Measurements from ENCODE around the gene DNAJC1. TPM values are rescaled to one million over a fixed set of nuclear protein-coding genes. Genes with fewer than 3 reads are reported as not detected.
"Not testable (repeated sequence)": the region's sequence is repeated elsewhere in the genome, so short reads cannot be mapped to it uniquely, and the experiment has no call there.

DNAJC1 gene
- total RNA-seq, 1 experiment from 2014 or later = 51.6 TPM

- no peak for DNase-seq (ENCODE audit: low read depth)
- in situ Hi-C loops (cut with HindIII; ENCODE audit: low pct_unique_long_range_greater_than_20kb, low sequenced_read_pairs) = no loop called here
These were observed 182.6 kb downstream of the DNAJC1 start for GRCh38 chr10:21820952-21821351.

- in situ Hi-C loops (cut with HindIII; ENCODE audit: low pct_unique_long_range_greater_than_20kb, low sequenced_read_pairs); DNase-seq (ENCODE audit: low read depth): not testable (repeated sequence)
These were observed 185.1 kb downstream of the DNAJC1 start for GRCh38 chr10:21818416-21818815.

GRCh38 chr10:21814866-21815265 lies 188.7 kb downstream of the DNAJC1 start:
- no peak for DNase-seq (ENCODE audit: low read depth)
- in situ Hi-C loops (cut with HindIII; ENCODE audit: low pct_unique_long_range_greater_than_20kb, low sequenced_read_pairs) = no loop called here

- no peak for DNase-seq (ENCODE audit: low read depth)
- in situ Hi-C loops (cut with HindIII; ENCODE audit: low pct_unique_long_range_greater_than_20kb, low sequenced_read_pairs) = no loop called here
These were observed 189.6 kb downstream of the DNAJC1 start for GRCh38 chr10:21813946-21814345.

- DNase-seq (ENCODE audit: low read depth) = no peak
- in situ Hi-C loops (cut with HindIII; ENCODE audit: low pct_unique_long_range_greater_than_20kb, low sequenced_read_pairs) = no loop called here
These were observed 192.3 kb downstream of the DNAJC1 start for GRCh38 chr10:21811245-21811585.

GRCh38 chr10:21810582-21811244 lies 192.8 kb downstream of the DNAJC1 start:
- in situ Hi-C loops (cut with HindIII; ENCODE audit: low pct_unique_long_range_greater_than_20kb, low sequenced_read_pairs) = no loop called here
- DNase-seq (ENCODE audit: low read depth) = no peak

- no peak for DNase-seq (ENCODE audit: low read depth)
- in situ Hi-C loops (cut with HindIII; ENCODE audit: low pct_unique_long_range_greater_than_20kb, low sequenced_read_pairs) = no loop called here
These were observed 195.0 kb downstream of the DNAJC1 start for GRCh38 chr10:21808550-21808949.

- DNase-seq (ENCODE audit: low read depth) = no peak
- in situ Hi-C loops (cut with HindIII; ENCODE audit: low pct_unique_long_range_greater_than_20kb, low sequenced_read_pairs) = no loop called here
These were observed 196.3 kb downstream of the DNAJC1 start for GRCh38 chr10:21807180-21807579.

- in situ Hi-C loops (cut with HindIII; ENCODE audit: low pct_unique_long_range_greater_than_20kb, low sequenced_read_pairs) = no loop called here
These were observed 200.2 kb downstream of the DNAJC1 start for GRCh38 chr10:21803374-21803773.

GRCh38 chr10:21801609-21802008 lies 201.9 kb downstream of the DNAJC1 start:
- DNase-seq (ENCODE audit: low read depth) = no peak
- in situ Hi-C loops (cut with HindIII; ENCODE audit: low pct_unique_long_range_greater_than_20kb, low sequenced_read_pairs) = no loop called here

More at GRCh38 chr10:21803374-21803773, 200.2 kb downstream of the DNAJC1 start:
- DNase-seq (ENCODE audit: low read depth) = no peak

- in situ Hi-C loops (cut with HindIII; ENCODE audit: low pct_unique_long_range_greater_than_20kb, low sequenced_read_pairs) = no loop called here
- no peak for DNase-seq (ENCODE audit: low read depth)
These were observed 205.4 kb downstream of the DNAJC1 start for GRCh38 chr10:21797984-21798765.

GRCh38 chr10:21797533-21797932 lies 206.0 kb downstream of the DNAJC1 start:
- no peak for DNase-seq (ENCODE audit: low read depth)
- in situ Hi-C loops (cut with HindIII; ENCODE audit: low pct_unique_long_range_greater_than_20kb, low sequenced_read_pairs) = no loop called here

GRCh38 chr10:21791276-21791675 lies 212.3 kb downstream of the DNAJC1 start:
- in situ Hi-C loops (cut with HindIII; ENCODE audit: low pct_unique_long_range_greater_than_20kb, low sequenced_read_pairs) = no loop called here

GRCh38 chr10:21776883-21777282 lies 226.6 kb downstream of the DNAJC1 start:
- in situ Hi-C loops (cut with HindIII; ENCODE audit: low pct_unique_long_range_greater_than_20kb, low sequenced_read_pairs) = no loop called here
- DNase-seq (ENCODE audit: low read depth) = no peak

More at GRCh38 chr10:21791276-21791675, 212.3 kb downstream of the DNAJC1 start:
- DNase-seq (ENCODE audit: low read depth) = no peak

GRCh38 chr10:21771219-21771618 lies 232.3 kb downstream of the DNAJC1 start:
- no peak for DNase-seq (ENCODE audit: low read depth)
- in situ Hi-C loops (cut with HindIII; ENCODE audit: low pct_unique_long_range_greater_than_20kb, low sequenced_read_pairs) = no loop called here

GRCh38 chr10:21769041-21769440 lies 234.5 kb downstream of the DNAJC1 start:
- in situ Hi-C loops (cut with HindIII; ENCODE audit: low pct_unique_long_range_greater_than_20kb, low sequenced_read_pairs) = no loop called here
- no peak for DNase-seq (ENCODE audit: low read depth)

- in situ Hi-C loops (cut with HindIII; ENCODE audit: low pct_unique_long_range_greater_than_20kb, low sequenced_read_pairs) = no loop called here
These were observed 238.9 kb downstream of the DNAJC1 start for GRCh38 chr10:21764466-21765189.

GRCh38 chr10:21760332-21760731 lies 243.2 kb downstream of the DNAJC1 start:
- in situ Hi-C loops (cut with HindIII; ENCODE audit: low pct_unique_long_range_greater_than_20kb, low sequenced_read_pairs) = no loop called here
- DNase-seq (ENCODE audit: low read depth) = no peak

More at GRCh38 chr10:21764466-21765189, 238.9 kb downstream of the DNAJC1 start:
- DNase-seq (ENCODE audit: low read depth) = no peak

- in situ Hi-C loops (cut with HindIII; ENCODE audit: low pct_unique_long_range_greater_than_20kb, low sequenced_read_pairs) = no loop called here
- no peak for DNase-seq (ENCODE audit: low read depth)
These were observed 244.3 kb downstream of the DNAJC1 start for GRCh38 chr10:21759232-21759631.
